ENCODE results near the gene MACROD1. TPM values are rescaled to one million over a fixed set of nuclear protein-coding genes. Genes with fewer than 3 reads are reported as not detected.

Gene MACROD1
- total and polyA plus RNA-seq, 2 of the 13 experiments (the other 11 are each of a cell fraction or from before 2014, with no cell fraction given): 23.1 to 34.5 TPM

GRCh38 chr11:63998558-63999348 lies 167.2 kb downstream of the MACROD1 start:
- no peaks in the 10 kb centered on the region for H3K4me1 ChIP-seq (ENCODE audit: insufficient read depth, low read length)
- CTCF ChIA-PET (ENCODE audit: low intra/inter-chr PET ratio, low total read pairs): no interaction called here
- no peaks in the 10 kb centered on the region for H3K9me3 ChIP-seq (ENCODE audit: low read length)
- ATAC-seq (peak; percentile 16), FAIRE-seq (no peak), DNase-seq (ENCODE audit: low spot score) (no peak)
- intact Hi-C loops (cut with micrococcal nuclease; ENCODE audit: unreplicated experiment): no loop called here
- POLR2A ChIA-PET: interaction anchor here (1.0 to 1.2 kb wide), 2 partner anchors 9 kb away, joined by 3 to 4 read pairs; no protein-coding TSS in a partner anchor
- no peak overlapping the region for H3K27ac ChIP-seq (ENCODE audit: extremely low read length, insufficient read depth, low read length)
- 93% methylated on average over 14 of the region's 54 CpGs for WGBS (ENCODE audit: low lambda C conversion rate)
- no peak overlapping the region for H3K9ac ChIP-seq (ENCODE audit: insufficient read depth, low read depth, low read length)
- H3K4me3 ChIP-seq (replicated peaks in 1 of 3; ENCODE audit: insufficient read depth in 1 of 3, low read depth in 2 of 3, low read length in 3 of 3): no peak overlapping the region
- in situ Hi-C loops (cut with HindIII; ENCODE audit: extremely low pct_ligation_motif_present, low pct_unique_long_range_greater_than_20kb): no loop called here
- no peak overlapping the region for H3K4me2 ChIP-seq (ENCODE audit: low read depth, low read length)
- H4K20me1 ChIP-seq (ENCODE audit: insufficient read depth, low read length): no peaks in the 10 kb centered on the region; the same call in 1 of the 2 replicates
- H2AFZ ChIP-seq (ENCODE audit: low read length): no peak overlapping the region
- H3K36me3 ChIP-seq (replicated peaks in 1 of 2; ENCODE audit: control insufficient read depth in 1 of 2, insufficient read depth in 2 of 2, low read length in 2 of 2): peaks cover 13 to 33% of the 10 kb centered on the region in 2 experiments; a peak in 4 of 5 replicates
- H3K79me2 ChIP-seq (ENCODE audit: insufficient read depth, low read length): no peaks in the 10 kb centered on the region
- peak; percentile 37; the same call in 1 of the 2 replicates for TF ChIP-seq POLR2G (IDR thresholded peaks at IDR 0.05; ENCODE audit: low read depth, low read length)
- TF ChIP-seq RARA (CRISPR knock-in tag; IDR thresholded peaks at IDR 0.05): no peak
- TF ChIP-seq RBFOX2 (IDR thresholded peaks at IDR 0.05; ENCODE audit: low read depth, low read length): 0 out of 2 replicates have a peak, but pooled peaks have one; percentile 50
- TF ChIP-seq AGO2 (optimal IDR thresholded peaks at IDR 0.05; ENCODE audit: low read depth, low read length): peak; percentile 81
- H3K27me3 ChIP-seq (ENCODE audit: control insufficient read depth in 1 of 2, insufficient read depth in 2 of 2, low read length in 2 of 2): no peaks in the 10 kb centered on the region
- no TSS peak for BruUV-seq (replicated peaks)

GRCh38 chr11:63997801-63998337 lies 168.0 kb downstream of the MACROD1 start:
- Histone ChIP-seq H3K36me3 (replicated peaks in 1 of 2; ENCODE audit: control insufficient read depth in 1 of 2, insufficient read depth in 2 of 2, low read length in 2 of 2) (peaks cover 13 to 36% of the 10 kb centered on the region in 2 experiments; a peak in 4 of 5 replicates), H4K20me1 (ENCODE audit: insufficient read depth, low read length) (no peaks in the 10 kb centered on the region; the same call in 1 of the 2 replicates), H3K79me2 (ENCODE audit: insufficient read depth, low read length) (no peaks in the 10 kb centered on the region), H3K27me3 (ENCODE audit: control insufficient read depth in 1 of 2, insufficient read depth in 2 of 2, low read length in 2 of 2) (no peaks in the 10 kb centered on the region), H3K4me3 (replicated peaks in 1 of 3; ENCODE audit: insufficient read depth in 1 of 3, low read depth in 2 of 3, low read length in 3 of 3) (no peak overlapping the region), H3K4me2 (ENCODE audit: low read depth, low read length) (no peak overlapping the region), H3K27ac (ENCODE audit: extremely low read length, insufficient read depth, low read length) (no peak overlapping the region), H3K4me1 (ENCODE audit: insufficient read depth, low read length) (no peaks in the 10 kb centered on the region), H2AFZ (ENCODE audit: low read length) (no peak overlapping the region), H3K9ac (ENCODE audit: insufficient read depth, low read depth, low read length) (no peak overlapping the region), H3K9me3 (ENCODE audit: low read length) (no peaks in the 10 kb centered on the region)
- POLR2A ChIA-PET: interaction anchor here (1.2 kb wide), 1 partner anchor 10 kb away, joined by 4 read pairs; no protein-coding TSS in a partner anchor
- 91% methylated on average over 10 of the region's 11 CpGs for WGBS (ENCODE audit: low lambda C conversion rate)
- no TSS peak for BruUV-seq (replicated peaks)
- CTCF ChIA-PET (ENCODE audit: low intra/inter-chr PET ratio, low total read pairs): no interaction called here
- no peak for DNase-seq (ENCODE audit: low spot score)
- intact Hi-C loops (cut with micrococcal nuclease; ENCODE audit: unreplicated experiment): no loop called here
- no peak for FAIRE-seq
- in situ Hi-C loops (cut with HindIII; ENCODE audit: extremely low pct_ligation_motif_present, low pct_unique_long_range_greater_than_20kb): no loop called here
- TF ChIP-seq RBFOX2 (IDR thresholded peaks at IDR 0.05; ENCODE audit: low read depth, low read length): peak; percentile 27; the same call in 1 of the 2 replicates
- TF ChIP-seq GLI4 (CRISPR knock-in tag; IDR thresholded peaks at IDR 0.05; ENCODE audit: borderline replicate concordance): no peak
- peak; percentile 64 for TF ChIP-seq AGO2 (optimal IDR thresholded peaks at IDR 0.05; ENCODE audit: low read depth, low read length)
- peak; percentile 67; the same call in 1 of the 2 replicates for TF ChIP-seq HNRNPL (IDR thresholded peaks at IDR 0.05; ENCODE audit: low read depth, low read length)
- ATAC-seq: no peak

All from HepG2 (cell line).